ENCODE results near the gene TRAPPC2.
A peak's percentile ranks its signal among the peaks of the same experiment; 100 is the strongest.
"Not testable (repeated sequence)": the region's sequence is repeated elsewhere in the genome, so short reads cannot be mapped to it uniquely, and the experiment has no call there.

TRAPPC2 gene

GRCh38 chrX:13742397-13743176 lies 8.2 kb upstream of the TRAPPC2 start:
- peak; percentile 74 for DNase-seq

GRCh38 chrX:13741695-13742094 lies 7.3 kb upstream of the TRAPPC2 start:
- no peak for DNase-seq

- no peak for DNase-seq
These were observed 914 bp downstream of the TRAPPC2 start for GRCh38 chrX:13733506-13733905.

DNA sequence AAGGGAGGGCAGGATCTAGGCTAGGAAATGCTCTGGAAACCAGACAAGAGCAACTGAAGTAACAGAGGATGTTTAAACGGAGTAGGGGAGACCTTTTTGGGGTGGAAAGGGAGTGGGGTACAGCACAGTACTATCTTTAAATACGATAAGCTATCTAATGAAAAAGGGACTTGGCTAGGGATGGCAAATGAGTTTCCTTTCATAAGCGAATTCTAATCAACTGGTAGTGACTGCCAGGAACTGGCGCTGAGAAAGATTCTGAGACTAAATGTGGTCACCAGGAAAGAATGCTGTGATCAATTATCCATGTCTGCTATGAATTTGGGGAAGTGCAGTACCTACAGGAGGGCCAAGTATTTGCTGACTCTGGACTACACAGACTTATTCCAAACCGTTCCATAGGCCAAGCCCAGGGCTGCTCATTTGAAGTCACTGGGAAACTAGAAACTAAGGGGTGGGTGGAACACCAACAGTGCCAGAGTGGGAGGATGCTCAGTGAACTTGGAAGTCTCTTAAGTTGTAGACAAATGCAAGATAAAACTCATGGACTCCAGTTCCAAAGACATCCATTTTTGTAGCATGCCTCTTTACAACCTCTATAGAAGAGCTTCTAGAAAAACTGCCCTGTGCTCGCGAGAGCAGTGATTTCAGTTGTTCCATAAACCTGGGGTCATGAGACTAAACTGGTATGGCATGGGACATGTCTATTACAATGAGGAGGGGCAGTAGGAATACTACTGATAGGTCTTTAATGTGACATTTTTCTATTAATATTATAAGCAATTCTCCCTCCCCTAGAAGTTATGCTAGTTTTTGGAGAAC lies 2.0 kb downstream of the TRAPPC2 start:
- no peak for DNase-seq

- DNase-seq, result not testable (repeated sequence)
These were observed 3.9 kb downstream of the TRAPPC2 start for GRCh38 chrX:13730523-13730922.

GRCh38 chrX:13726583-13726982 lies 7.8 kb downstream of the TRAPPC2 start:
- DNase-seq, result not testable (repeated sequence)

DNA sequence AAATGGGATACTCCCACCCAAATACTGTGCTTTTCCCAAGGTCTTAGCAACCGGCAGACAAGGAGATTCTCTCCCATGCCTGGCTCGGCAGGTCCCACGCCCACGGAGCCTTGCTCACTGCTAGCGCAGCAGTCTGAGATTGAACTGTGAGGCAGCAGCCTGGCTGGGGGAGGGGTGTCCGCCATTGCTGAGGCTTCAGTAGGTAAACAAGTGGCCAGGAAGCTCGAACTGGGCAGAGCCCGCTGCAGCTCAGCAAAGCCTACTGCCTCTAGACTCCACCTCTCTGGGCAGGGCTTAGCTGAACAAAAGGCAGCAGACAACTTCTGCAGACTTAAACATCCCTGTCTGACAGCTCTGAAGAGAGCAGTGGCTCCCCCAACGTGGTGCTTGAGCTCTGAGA lies 9.5 kb downstream of the TRAPPC2 start:
- DNase-seq, result peak; percentile 81

DNA sequence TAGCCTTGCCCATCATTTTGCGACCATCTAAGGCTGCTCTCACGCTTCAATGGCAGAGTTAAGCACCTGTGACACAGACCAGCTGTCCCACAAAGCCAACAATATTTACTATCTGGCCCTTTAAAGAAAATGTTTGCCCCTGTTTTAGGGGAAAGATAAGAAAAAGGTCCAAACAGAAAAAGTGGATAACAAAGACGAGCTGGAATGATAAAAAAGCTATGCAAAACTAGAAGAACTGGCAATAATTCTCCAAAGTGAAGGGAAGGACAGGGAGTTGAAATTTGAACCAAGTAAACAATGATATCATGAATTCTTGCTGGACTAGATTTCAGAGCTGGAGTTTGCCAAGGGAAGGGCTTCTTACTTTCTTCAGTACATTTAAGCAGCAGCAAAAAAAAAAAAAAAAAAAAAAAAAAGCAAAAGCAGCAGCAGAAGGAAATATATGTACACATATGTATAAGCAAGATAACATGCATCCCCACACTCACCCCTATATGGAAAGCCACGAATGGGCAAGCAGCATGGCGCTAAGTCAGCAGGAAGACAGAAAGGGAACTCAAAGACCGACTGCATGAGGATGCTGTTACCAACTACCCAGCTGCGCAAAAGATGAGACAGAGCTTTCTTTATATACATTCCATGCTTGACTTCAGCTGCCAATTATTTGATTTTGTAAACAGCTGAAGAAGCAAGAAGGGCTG lies 12.5 kb downstream of the TRAPPC2 start:
- DNase-seq, result no peak

DNA sequence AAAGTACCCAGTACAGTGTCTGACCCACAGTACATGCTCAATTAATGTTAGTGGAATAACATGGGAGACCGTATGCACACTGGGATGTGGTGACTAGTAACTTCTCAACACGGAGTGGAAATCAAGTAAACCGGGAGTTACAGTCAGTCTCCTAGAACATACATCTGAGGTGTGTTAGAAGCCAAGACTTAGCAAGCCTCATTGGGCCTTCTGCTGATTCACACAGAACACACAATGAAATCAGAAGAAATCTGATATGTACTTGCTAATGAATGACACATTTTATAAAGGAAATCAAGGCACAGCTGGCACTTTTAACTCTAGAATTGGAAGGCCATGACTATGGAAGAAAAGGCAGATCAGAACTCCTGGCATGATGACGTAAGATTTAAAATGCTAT lies 13.0 kb downstream of the TRAPPC2 start:
- DNase-seq, result no peak

GRCh38 chrX:13719192-13719856 lies 15.1 kb downstream of the TRAPPC2 start:
- DNase-seq, result no peak

DNA sequence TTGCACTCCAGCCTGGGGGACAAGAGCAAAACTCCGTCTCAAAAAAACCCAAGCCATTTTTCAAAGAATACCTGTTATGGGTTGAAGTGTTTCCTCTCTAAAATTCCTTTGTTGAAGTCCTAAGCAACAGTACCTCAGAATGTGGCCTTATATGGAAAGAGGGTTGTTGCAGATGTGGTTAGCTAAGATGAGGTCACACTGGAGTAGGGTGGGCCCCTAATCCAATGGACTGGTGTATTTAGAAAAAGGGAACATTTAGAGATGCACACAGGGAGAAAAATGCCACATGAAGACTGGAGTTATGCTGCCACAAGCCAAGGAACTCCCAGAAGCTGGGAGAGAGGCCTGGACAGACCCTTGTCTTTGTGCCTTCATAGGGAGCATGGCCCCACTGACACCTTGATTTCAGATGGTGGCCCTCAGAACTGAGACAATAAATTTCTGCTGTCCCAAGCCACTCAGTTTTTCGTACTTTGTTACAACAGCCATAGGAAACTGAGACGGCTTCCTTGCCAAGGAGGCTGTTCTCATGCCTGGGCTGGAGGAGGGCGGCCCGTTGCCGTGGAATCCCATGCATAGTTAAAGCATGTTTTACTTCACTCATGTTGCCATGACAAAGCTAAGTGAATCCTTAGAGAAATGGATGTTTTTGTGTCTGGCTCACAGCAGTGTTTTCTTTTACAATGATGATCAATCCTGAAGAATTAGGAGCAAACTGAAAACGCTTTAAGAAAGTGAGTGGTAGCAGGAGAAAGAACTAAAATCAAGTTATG lies 16.5 kb downstream of the TRAPPC2 start:
- DNase-seq, result no peak

GRCh38 chrX:13716905-13717304 lies 17.5 kb downstream of the TRAPPC2 start:
- peak; percentile 77 for DNase-seq

DNA sequence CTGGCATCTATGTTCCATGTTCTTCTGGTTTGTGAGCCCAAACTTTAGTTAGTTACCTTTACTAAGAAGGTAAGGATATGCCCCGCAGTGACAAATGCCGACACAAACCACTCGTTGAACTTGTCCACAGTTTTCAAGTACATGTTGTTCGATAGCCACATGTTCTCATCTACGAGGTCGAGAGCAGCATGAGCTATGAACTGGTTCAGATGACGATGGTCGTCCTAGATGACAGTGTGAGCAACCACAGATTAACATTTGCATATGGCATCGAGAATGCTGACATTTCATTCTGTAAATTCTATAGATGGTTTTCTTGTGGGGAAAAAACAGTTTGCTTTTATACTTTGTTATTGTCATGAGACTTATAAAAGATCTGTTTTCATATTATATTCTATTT lies 18.0 kb downstream of the TRAPPC2 start:
- no peak for DNase-seq

DNA sequence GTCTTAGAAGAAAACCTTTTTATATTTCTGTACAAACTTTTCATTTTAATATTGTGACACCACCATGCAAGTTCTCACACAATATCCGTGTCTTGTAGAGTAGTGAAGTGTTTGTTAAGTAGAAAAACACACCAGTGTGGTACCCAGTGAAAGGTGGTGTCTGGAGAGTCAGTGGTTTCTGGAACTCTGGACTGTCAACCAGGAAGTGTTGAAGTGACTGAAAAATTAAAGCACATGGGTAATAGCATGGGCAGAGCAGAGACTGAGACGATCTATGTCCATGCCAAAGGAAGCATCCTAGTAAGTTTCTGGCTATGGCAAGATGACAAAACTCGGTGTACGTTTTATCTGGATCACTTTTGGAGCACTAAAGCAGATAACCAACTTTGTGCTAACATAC lies 23.3 kb downstream of the TRAPPC2 start:
- no peak for DNase-seq

DNA sequence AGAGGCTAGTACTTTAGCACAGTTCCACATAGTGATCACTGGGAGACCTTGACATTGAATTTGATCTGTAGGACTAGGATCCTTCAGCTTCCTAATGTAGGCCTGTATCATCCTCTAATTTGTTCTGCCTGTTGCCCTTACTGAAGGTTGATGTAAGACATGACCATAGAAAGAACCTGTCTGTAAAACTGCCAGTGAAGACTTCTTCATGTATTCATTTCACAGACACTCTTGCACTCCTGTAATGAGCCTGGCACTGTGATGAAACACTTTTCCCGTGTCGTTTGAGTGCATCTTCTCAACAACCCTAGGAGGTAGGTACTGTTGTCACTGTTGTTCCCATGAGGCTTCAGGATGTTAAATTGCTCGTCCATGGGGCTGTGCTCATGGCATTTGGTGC lies 30.8 kb downstream of the TRAPPC2 start:
- no peak for DNase-seq

GRCh38 chrX:13703135-13703534 lies 31.3 kb downstream of the TRAPPC2 start:
- no peak for DNase-seq

GRCh38 chrX:13702111-13702789 lies 32.2 kb downstream of the TRAPPC2 start:
- no peak for DNase-seq

GRCh38 chrX:13700380-13700779 lies 34.0 kb downstream of the TRAPPC2 start:
- DNase-seq, result no peak

DNA sequence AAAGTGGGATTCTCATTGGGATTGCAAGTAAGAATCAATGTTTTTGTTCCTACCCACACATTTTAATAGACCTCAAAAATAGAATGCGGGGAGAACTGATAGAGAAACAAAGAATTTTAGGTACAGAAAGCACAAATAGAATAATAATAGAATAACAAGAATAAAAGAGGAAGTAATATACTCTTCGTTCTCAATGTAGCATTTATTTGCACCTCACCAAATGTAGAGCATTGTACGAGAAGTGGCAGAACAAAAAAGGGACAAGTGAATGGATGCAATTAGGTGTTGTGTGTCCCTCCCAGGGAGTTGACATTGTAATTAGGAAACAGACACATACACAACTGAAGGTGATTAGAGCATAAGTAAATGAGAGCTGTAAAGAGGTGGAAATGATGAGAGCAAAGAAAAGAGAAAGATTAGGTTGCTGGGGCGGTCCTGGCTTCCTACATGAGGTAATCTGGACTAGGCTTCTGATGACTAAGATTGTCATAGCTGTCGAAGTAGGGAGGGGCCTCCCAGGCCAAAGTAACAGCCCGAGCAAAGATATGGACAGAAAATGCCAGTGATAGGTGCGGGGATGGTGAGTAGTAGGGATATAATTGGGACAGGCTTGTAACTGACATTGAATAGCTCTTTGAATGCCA lies 35.1 kb downstream of the TRAPPC2 start:
- DNase-seq, result no peak

- no peak for DNase-seq
These were observed 36.0 kb downstream of the TRAPPC2 start for GRCh38 chrX:13698432-13698831.

DNA sequence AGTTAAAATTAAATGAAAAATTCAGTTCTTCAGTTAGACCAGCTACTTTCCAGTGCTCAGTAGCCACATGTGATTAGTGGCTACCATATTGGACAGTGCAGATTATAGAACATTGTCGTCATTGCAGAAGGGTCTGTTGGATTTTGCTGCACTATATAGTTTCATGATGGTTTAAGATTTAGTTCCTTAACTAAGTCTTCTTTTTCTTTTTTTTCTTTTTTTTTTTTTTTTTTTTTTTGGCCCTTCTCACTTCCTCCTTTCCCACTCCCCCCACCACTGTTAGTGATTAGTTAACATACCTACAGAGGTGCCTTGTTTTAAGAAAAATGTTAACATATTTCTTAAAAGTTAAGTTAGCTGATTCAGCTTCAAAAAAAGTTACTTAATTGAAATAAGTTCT lies 36.4 kb downstream of the TRAPPC2 start:
- DNase-seq, result no peak

Data from activated effector memory CD4-positive, alpha-beta T cell treated with anti-CD3 and anti-CD28 coated beads, Interleukin-2, amount 50 U/mL, for 16 hours (primary cell).